IMR-90 (cell line): ENCODE measurements around the gene CC2D1A. TPM values are rescaled to one million over a fixed set of nuclear protein-coding genes. Genes with fewer than 3 reads are reported as not detected.

ENCODE experiments used
- ATAC-seq: fragments of 200-7000 bp; cut with Tn5 transposase; 2 replicates; pipeline ENCODE4 v1.9.1; 2020; ENCODE audit warnings: low read depth, mild to moderate bottlenecking, moderate library complexity
- BruUV-seq: library from RNA; stranded (reverse); fragments of 400-500 nt; replicated peaks from 2 replicates; lab custom pipeline; 2021; lab: Mats Ljungman, UMichigan
- CTCF ChIA-PET: fragments of 300-600 bp; formaldehyde crosslinking; extraction: SDS; loops from one replicate; lab custom pipeline; 2021; ENCODE audit warnings: antibody characterized with exemption; lab: Yijun Ruan, JAX
- POLR2A ChIA-PET: fragments of 300-600 bp; sonication (Branson Sonifier 250); formaldehyde crosslinking; loops from one replicate; lab custom pipeline; 2022; ENCODE audit warnings: antibody characterized with exemption; ENCODE audit not compliant: unreplicated experiment; lab: Charles Lee
- DNase-seq: peaks from one replicate; pipeline ENCODE4 v3.0.0; 2013
- H2AFZ ChIP-seq: replicated peaks from 2 replicates; pipeline ENCODE3; 2013; ENCODE audit warnings: low read length, mild to moderate bottlenecking; ENCODE audit not compliant: poor library complexity
- H2AK5ac ChIP-seq: 2 replicates; pipeline ENCODE4 v1.6.1; 2013; ENCODE audit warnings: low read depth, low read length, inconsistent platforms
- H2AK9ac ChIP-seq: replicated peaks from 2 replicates; pipeline ENCODE3; 2013; ENCODE audit warnings: mild to moderate bottlenecking, low read depth, low read length, moderate library complexity; ENCODE audit not compliant: poor library complexity
- H2BK120ac ChIP-seq: 2 replicates; pipeline ENCODE4 v1.6.1; 2013; ENCODE audit warnings: low read depth, low read length, inconsistent platforms
- H2BK15ac ChIP-seq: 3 replicates; pipeline ENCODE4 v1.6.1; 2013; ENCODE audit warnings: low read depth, low read length, inconsistent platforms
- H2BK20ac ChIP-seq: 2 replicates; pipeline ENCODE4 v1.6.1; 2013; ENCODE audit warnings: low read depth, mild to moderate bottlenecking, inconsistent platforms, low read length, moderate library complexity
- H2BK5ac ChIP-seq: 2 replicates; pipeline ENCODE4 v1.6.1; 2013; ENCODE audit warnings: mild to moderate bottlenecking, low read depth, low read length, inconsistent platforms; ENCODE audit not compliant: poor library complexity, severe bottlenecking
- H3K14ac ChIP-seq: replicated peaks from 2 replicates; pipeline ENCODE4 v1.6.1; 2013; ENCODE audit warnings: low read depth, low read length, inconsistent platforms
- H3K18ac ChIP-seq: 2 replicates; pipeline ENCODE4 v1.6.1; 2013; ENCODE audit warnings: low read depth, low read length, control low read depth
- H3K23ac ChIP-seq: 2 replicates; pipeline ENCODE4 v1.6.1; 2013; ENCODE audit warnings: low read depth, low read length, inconsistent platforms
- H3K27ac ChIP-seq: 2 replicates; pipeline ENCODE4 v1.5.1; 2013; ENCODE audit warnings: mild to moderate bottlenecking, control low read depth, low read length; ENCODE audit not compliant: insufficient read depth
- H3K27me3 ChIP-seq: 2 replicates; pipeline ENCODE4 v1.6.1; 2013; ENCODE audit warnings: low read length; ENCODE audit not compliant: control insufficient read depth, insufficient read depth
- H3K36me3 ChIP-seq: 2 replicates; pipeline ENCODE4 v1.6.1; 2013; ENCODE audit warnings: low read length, mixed read lengths; ENCODE audit not compliant: control insufficient read depth, insufficient read depth
- H3K4ac ChIP-seq: 2 replicates; pipeline ENCODE4 v1.6.1; 2013; ENCODE audit warnings: low read depth, low read length, inconsistent platforms
- H3K4me1 ChIP-seq: 2 replicates; pipeline ENCODE4 v1.6.1; 2013; ENCODE audit warnings: low read length, mixed read lengths; ENCODE audit not compliant: control insufficient read depth, insufficient read depth
- H3K4me2 ChIP-seq: 2 replicates; pipeline ENCODE4 v1.6.1; 2013; ENCODE audit warnings: low read depth, mild to moderate bottlenecking, control low read depth, low read length, moderate library complexity
- H3K4me3 ChIP-seq: 2 replicates; pipeline ENCODE4 v1.5.1; 2013; ENCODE audit warnings: low read depth, mild to moderate bottlenecking, control low read depth, low read length, moderate library complexity; ENCODE audit not compliant: insufficient read depth
- H3K56ac ChIP-seq: 2 replicates; pipeline ENCODE4 v1.6.1; 2013; ENCODE audit warnings: low read length, inconsistent platforms; ENCODE audit not compliant: insufficient read depth; ENCODE audit errors: extremely low read depth
- H3K79me1 ChIP-seq, 2 experiments: 2 replicates each; pipeline ENCODE4 v1.6.1; 2013; ENCODE audit warnings: low read length in 2 of 2, inconsistent platforms in 1 of 2, low read depth in 1 of 2
- H3K9ac ChIP-seq: 2 replicates; pipeline ENCODE4 v1.6.1; 2013; ENCODE audit warnings: low read depth, low read length, control low read depth
- H3K9me1 ChIP-seq: 2 replicates; pipeline ENCODE4 v1.6.1; 2013; ENCODE audit warnings: low read length, inconsistent platforms; ENCODE audit not compliant: insufficient read depth
- H3K9me3 ChIP-seq: 2 replicates; pipeline ENCODE4 v1.6.1; 2013; ENCODE audit warnings: low read length; ENCODE audit not compliant: control insufficient read depth, insufficient read depth
- H4K20me1 ChIP-seq: 2 replicates; pipeline ENCODE4 v1.6.1; 2013; ENCODE audit warnings: low read length, inconsistent platforms; ENCODE audit not compliant: insufficient read depth
- H4K5ac ChIP-seq: 2 replicates; pipeline ENCODE4 v1.6.1; 2013; ENCODE audit warnings: mild to moderate bottlenecking, low read depth, low read length, control low read depth
- H4K8ac ChIP-seq, 2 experiments: 2 replicates each; pipeline ENCODE4 v1.6.1; 2013; ENCODE audit warnings: low read depth in 2 of 2, low read length in 2 of 2, control low read depth in 1 of 2, inconsistent platforms in 1 of 2
- H4K91ac ChIP-seq: 2 replicates; pipeline ENCODE4 v1.6.1; 2013; ENCODE audit warnings: low read depth, low read length, inconsistent platforms; ENCODE audit not compliant: insufficient read depth
- CEBPB ChIP-seq: IDR thresholded peaks from 2 replicates; pipeline ENCODE4 v1.6.1; 2012; ENCODE audit warnings: low read depth, low read length, improper control_type of control experiment
- CHD1 ChIP-seq: IDR thresholded peaks from 2 replicates; pipeline ENCODE4 v1.6.1; 2012; ENCODE audit warnings: low read depth, low read length, improper control_type of control experiment
- ELK1 ChIP-seq: fragments of 150-350 bp; IDR thresholded peaks from 2 replicates; pipeline ENCODE4 v1.6.1; 2016; ENCODE audit warnings: low read depth, mild to moderate bottlenecking, low read length, moderate library complexity, borderline replicate concordance
- FOS ChIP-seq: fragments of 150-350 bp; IDR thresholded peaks from 2 replicates; pipeline ENCODE4 v1.6.1; 2016; ENCODE audit warnings: low read depth, low read length
- MAFK ChIP-seq: IDR thresholded peaks from 2 replicates; pipeline ENCODE4 v1.6.1; 2012; ENCODE audit warnings: low read depth, low read length, improper control_type of control experiment
- MAZ ChIP-seq: IDR thresholded peaks from 2 replicates; pipeline ENCODE4 v1.6.1; 2012; ENCODE audit warnings: low read depth, mild to moderate bottlenecking, low read length, improper control_type of control experiment, moderate library complexity, borderline replicate concordance
- MXI1 ChIP-seq: IDR thresholded peaks from 2 replicates; pipeline ENCODE4 v1.6.1; 2012; ENCODE audit warnings: low read depth, mild to moderate bottlenecking, low read length, moderate library complexity, borderline replicate concordance
- RCOR1 ChIP-seq: IDR thresholded peaks from 2 replicates; pipeline ENCODE4 v1.6.1; 2012; ENCODE audit warnings: mild to moderate bottlenecking, low read length, improper control_type of control experiment; ENCODE audit not compliant: insufficient replicate concordance
- SMC3 ChIP-seq: fragments of 150-350 bp; IDR thresholded peaks from 2 replicates; pipeline ENCODE4 v1.6.1; 2016; ENCODE audit warnings: low read depth, mild to moderate bottlenecking, antibody characterized with exemption, low read length, moderate library complexity
- USF2 ChIP-seq: fragments of 150-350 bp; IDR thresholded peaks from 2 replicates; pipeline ENCODE4 v1.6.1; 2017; ENCODE audit warnings: mild to moderate bottlenecking, antibody characterized with exemption, low read length, low read depth
- WGBS, 2 experiments: methylation state at CpG; one replicate each; pipeline versions ENCODE4 v1.1.5 to v1.1.7; 2013; ENCODE audit warnings: missing lambda C conversion rate in 2 of 2; ENCODE audit not compliant: insufficient read length in 1 of 2; ENCODE audit errors: extremely low coverage in 2 of 2; 5-methylcytosine and 5-hydroxymethylcytosine counted together
- dilution Hi-C: fragments of 300-500 bp; cut with HindIII; formaldehyde crosslinking; loops from one replicate; pipeline ENCODE4 v1.14.3; 2018; ENCODE audit warnings: low sequenced_read_pairs; ENCODE audit not compliant: unreplicated experiment
- in situ Hi-C: fragments of 300-500 bp; cut with MboI; formaldehyde crosslinking; loops from 3 replicates; pipeline ENCODE4 v1.14.3; 2019; ENCODE audit warnings: low sequenced_read_pairs, inconsistent platforms, mixed read lengths
- intact Hi-C: fragments of 100-400 bp; cut with micrococcal nuclease; formaldehyde crosslinking; loops from 2 replicates; pipeline ENCODE4 v1.10.0; 2022
- polyA plus RNA-seq, 3 experiments: library from polyadenylated mRNA; depleted of rRNA; stranded (reverse); fragments of >200 nt; gene quantifications; 2 replicates each; pipeline ENCODE4 v1.2.3, GENCODE V29; 2012; ENCODE audit warnings: low replicate concordance in 1 of 3
- total RNA-seq: library from RNA; depleted of rRNA; stranded (reverse); fragments of >200 nt; gene quantifications from 2 replicates; pipeline ENCODE4 v1.2.3, GENCODE V29; 2012

Gene CC2D1A
- total and polyA plus RNA-seq, 2 of the 4 experiments (the other 2 are of a cell fraction), result 4.1 to 14.7 TPM

GRCh38 chr19:13866463-13867046, 39.4 kb upstream of the CC2D1A start (continued):
- no peak for TF ChIP-seq MAZ

- Histone ChIP-seq H3K56ac (no peak overlapping the region), H2BK120ac (no peak overlapping the region), H3K36me3 (no peaks in the 10 kb centered on the region), H3K9me3 (no peaks in the 10 kb centered on the region), H3K9me1 (peaks cover 11% of the 10 kb centered on the region), H2AFZ (no peak overlapping the region), H4K8ac (no peak overlapping the region), H3K4ac (0 out of 2 replicates have a peak overlapping the region, but pooled peaks have one; percentile 9), H3K4me3 (no peak overlapping the region), H2AK9ac (peak overlapping the region; percentile 28), H3K23ac (no peak overlapping the region), H3K14ac (no peak overlapping the region), H3K18ac (no peak overlapping the region), H3K27ac (no peak overlapping the region), H3K4me1 (peaks cover 7% of the 10 kb centered on the region), H3K4me2 (no peak overlapping the region), H4K91ac (no peak overlapping the region), H3K27me3 (no peaks in the 10 kb centered on the region), H4K20me1 (no peaks in the 10 kb centered on the region), H4K5ac (no peak overlapping the region), H2BK15ac (no peak overlapping the region), H2BK5ac (no peak overlapping the region), H2AK5ac (peak overlapping the region; percentile 51; the same call in 1 of the 2 replicates), H2BK20ac (no peak overlapping the region), H3K79me1 (peaks cover 11 to 29% of the 10 kb centered on the region in 2 experiments; a peak in 3 of 4 replicates), H3K9ac (no peak overlapping the region)
- DNase-seq (no peak), ATAC-seq (no peak)
- dilution Hi-C loops (no loop called here), intact Hi-C loops (no loop called here), in situ Hi-C loops (loop anchor here (10.0 to 25.0 kb wide), 2 partner anchors 274 to 581 kb away; no protein-coding TSS in a partner anchor)
- BruUV-seq, result no TSS peak
- POLR2A ChIA-PET, result no interaction called here
- TF ChIP-seq ELK1, result no peak
- no peak for TF ChIP-seq MXI1
- TF ChIP-seq RCOR1, result no peak
- TF ChIP-seq FOS, result no peak
- TF ChIP-seq SMC3, result no peak
- TF ChIP-seq USF2, result no peak
- no peak for TF ChIP-seq MAFK
- TF ChIP-seq CEBPB, result no peak
- TF ChIP-seq CHD1, result no peak
- CTCF ChIA-PET, result no interaction called here
- WGBS, 2 experiments, result 80% methylated on average over 1 of the region's 4 CpGs; no CpG with 5 or more reads in 1 of the 2 experiments
Measured at GRCh38 chr19:13868663-13869062, 37.3 kb upstream of the CC2D1A start.
